ENCODE results near the gene IL17B. TPM values are rescaled to one million over a fixed set of nuclear protein-coding genes. Genes with fewer than 3 reads are reported as not detected.

The IL17B gene
- polyA plus RNA-seq, 1 experiment: 0.24 TPM

DNA sequence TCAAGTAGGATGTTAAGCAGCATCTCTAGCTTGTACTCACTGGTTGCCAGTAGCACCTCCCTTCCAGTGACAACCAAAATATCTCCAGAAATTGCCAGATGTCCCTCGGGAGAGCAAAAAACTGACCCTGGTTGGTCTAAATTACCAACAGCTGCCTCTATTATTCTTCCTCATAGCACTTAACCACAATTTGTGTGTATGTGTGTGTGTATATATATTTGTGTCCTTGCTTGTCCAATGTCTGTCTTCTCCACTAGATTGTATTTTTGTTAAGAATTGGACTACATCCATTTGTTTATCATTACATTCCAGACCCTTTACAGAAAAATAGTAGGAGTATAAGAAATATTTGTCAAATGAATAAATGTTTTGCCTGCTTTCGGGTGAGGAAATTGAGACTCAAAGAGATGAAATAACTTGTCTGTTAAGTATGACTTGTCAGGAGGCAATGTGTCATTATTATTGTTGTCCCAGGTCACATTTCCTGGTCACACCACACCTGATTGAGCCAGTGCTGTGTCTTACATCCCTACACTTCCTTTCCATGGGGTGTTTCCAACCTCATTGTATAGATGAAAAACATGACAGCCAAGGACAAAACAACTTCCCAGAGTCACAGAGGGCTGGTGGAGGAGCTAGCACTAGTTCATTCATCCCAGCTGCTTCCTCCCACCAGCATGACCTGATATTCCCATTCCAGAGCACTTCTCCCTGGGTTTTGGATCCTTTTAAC is 45.2 kb downstream of the IL17B start:
- no peaks in the 10 kb centered on the region for H3K9me3 ChIP-seq (ENCODE audit: control insufficient read depth, insufficient read depth, low read length)
- no peak overlapping the region for H3K4me3 ChIP-seq (ENCODE audit: low read depth, low read length)
- H3K27ac ChIP-seq (ENCODE audit: low read depth, low read length): no peak overlapping the region
- no peak for DNase-seq (ENCODE audit: low read depth, low spot score)
- TF ChIP-seq, protein P1, sequence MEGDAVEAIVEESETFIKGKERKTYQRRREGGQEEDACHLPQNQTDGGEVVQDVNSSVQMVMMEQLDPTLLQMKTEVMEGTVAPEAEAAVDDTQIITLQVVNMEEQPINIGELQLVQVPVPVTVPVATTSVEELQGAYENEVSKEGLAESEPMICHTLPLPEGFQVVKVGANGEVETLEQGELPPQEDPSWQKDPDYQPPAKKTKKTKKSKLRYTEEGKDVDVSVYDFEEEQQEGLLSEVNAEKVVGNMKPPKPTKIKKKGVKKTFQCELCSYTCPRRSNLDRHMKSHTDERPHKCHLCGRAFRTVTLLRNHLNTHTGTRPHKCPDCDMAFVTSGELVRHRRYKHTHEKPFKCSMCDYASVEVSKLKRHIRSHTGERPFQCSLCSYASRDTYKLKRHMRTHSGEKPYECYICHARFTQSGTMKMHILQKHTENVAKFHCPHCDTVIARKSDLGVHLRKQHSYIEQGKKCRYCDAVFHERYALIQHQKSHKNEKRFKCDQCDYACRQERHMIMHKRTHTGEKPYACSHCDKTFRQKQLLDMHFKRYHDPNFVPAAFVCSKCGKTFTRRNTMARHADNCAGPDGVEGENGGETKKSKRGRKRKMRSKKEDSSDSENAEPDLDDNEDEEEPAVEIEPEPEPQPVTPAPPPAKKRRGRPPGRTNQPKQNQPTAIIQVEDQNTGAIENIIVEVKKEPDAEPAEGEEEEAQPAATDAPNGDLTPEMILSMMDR (IDR thresholded peaks at IDR 0.05; ENCODE audit: low read depth, low read length): no peak
- no peaks in the 10 kb centered on the region for H3K27me3 ChIP-seq (ENCODE audit: control insufficient read depth, insufficient read depth, low read length)
- POLR2A ChIA-PET: no interaction called here
- CTCF ChIA-PET: interaction anchor here (1.2 to 2.0 kb wide), 3 partner anchors 8 to 38 kb away, joined by 3 to 9 read pairs (median 6); no protein-coding TSS in a partner anchor

GRCh38 chr5:149328177-149328576 is 50.9 kb downstream of the IL17B start:
- H3K27ac ChIP-seq (ENCODE audit: low read depth, low read length): no peak overlapping the region
- H3K9me3 ChIP-seq (ENCODE audit: control insufficient read depth, insufficient read depth, low read length): no peaks in the 10 kb centered on the region
- POLR2A ChIA-PET: no interaction called here
- no peaks in the 10 kb centered on the region for H3K27me3 ChIP-seq (ENCODE audit: control insufficient read depth, insufficient read depth, low read length)
- no peak for DNase-seq (ENCODE audit: low read depth, low spot score)
- no peak overlapping the region for H3K4me3 ChIP-seq (ENCODE audit: low read depth, low read length)
- CTCF ChIA-PET: no interaction called here
- TF ChIP-seq, protein P1 (IDR thresholded peaks at IDR 0.05; ENCODE audit: low read depth, low read length): no peak

DNA sequence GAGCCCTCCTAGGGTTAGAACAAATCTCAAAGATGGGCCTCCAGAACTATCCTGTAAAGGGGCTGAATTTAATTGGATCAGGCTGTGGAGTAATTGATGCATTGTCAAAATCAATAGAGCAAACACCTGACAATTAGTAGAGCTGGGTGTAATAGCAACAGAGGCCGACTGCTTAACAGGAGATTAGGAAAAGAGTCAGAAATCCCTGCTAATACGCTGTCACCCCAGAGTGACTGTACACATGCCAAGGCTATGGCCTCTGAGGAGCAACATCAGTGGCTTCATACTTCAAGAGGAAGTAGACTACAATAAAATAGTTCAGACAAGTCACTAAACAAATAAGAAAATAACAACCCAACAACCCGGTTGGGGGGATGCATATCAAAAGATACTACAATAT is 52.5 kb downstream of the IL17B start:
- Histone ChIP-seq H3K9me3 (ENCODE audit: control insufficient read depth, insufficient read depth, low read length) (no peaks in the 10 kb centered on the region), H3K4me3 (ENCODE audit: low read depth, low read length) (no peak overlapping the region), H3K27me3 (ENCODE audit: control insufficient read depth, insufficient read depth, low read length) (no peaks in the 10 kb centered on the region), H3K27ac (ENCODE audit: low read depth, low read length) (no peak overlapping the region)
- no peak for DNase-seq (ENCODE audit: low read depth, low spot score)
- ChIA-PET POLR2A (interaction anchor here (0.7 kb wide), 1 partner anchor 107 kb away, joined by 10 read pairs; no protein-coding TSS in a partner anchor), CTCF (interaction anchor here (0.6 to 1.0 kb wide), 2 partner anchors 9 to 226 kb away, joined by 3 to 4 read pairs; no protein-coding TSS in a partner anchor)
- TF ChIP-seq, protein P1 (IDR thresholded peaks at IDR 0.05; ENCODE audit: low read depth, low read length): no peak

DNA sequence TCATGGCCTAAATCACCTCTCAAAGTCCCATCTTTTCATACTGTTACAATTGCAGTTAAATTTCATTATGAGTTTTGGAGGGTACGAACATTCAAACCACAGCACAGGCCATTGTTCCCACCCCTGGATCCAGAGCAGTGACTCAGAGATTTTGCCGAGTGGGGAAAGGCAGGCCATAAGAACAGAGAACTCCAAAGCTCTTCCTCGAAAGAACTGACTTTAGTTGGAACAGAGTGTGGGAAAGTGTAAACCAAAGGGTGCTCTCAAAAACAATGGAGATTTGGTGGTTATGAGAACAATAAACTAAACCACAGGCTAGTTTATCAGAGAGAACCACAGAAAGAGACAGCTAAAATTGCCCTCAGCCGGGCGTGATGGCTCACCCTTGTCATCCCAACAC is 53.2 kb downstream of the IL17B start:
- ChIA-PET CTCF (interaction anchor here (1.1 to 1.3 kb wide), 2 partner anchors 9 to 46 kb away, joined by 3 to 4 read pairs; no protein-coding TSS in a partner anchor), POLR2A (interaction anchor here (1.8 kb wide), 1 partner anchor 19 kb away, joined by 6 read pairs; the partner anchor contains the start of gene GRPEL2)
- Histone ChIP-seq H3K9me3 (ENCODE audit: control insufficient read depth, insufficient read depth, low read length) (no peaks in the 10 kb centered on the region), H3K27me3 (ENCODE audit: control insufficient read depth, insufficient read depth, low read length) (no peaks in the 10 kb centered on the region), H3K4me3 (ENCODE audit: low read depth, low read length) (no peak overlapping the region), H3K27ac (ENCODE audit: low read depth, low read length) (no peak overlapping the region)
- DNase-seq (ENCODE audit: low read depth, low spot score): no peak
- TF ChIP-seq, protein P1 (IDR thresholded peaks at IDR 0.05; ENCODE audit: low read depth, low read length): no peak

DNA sequence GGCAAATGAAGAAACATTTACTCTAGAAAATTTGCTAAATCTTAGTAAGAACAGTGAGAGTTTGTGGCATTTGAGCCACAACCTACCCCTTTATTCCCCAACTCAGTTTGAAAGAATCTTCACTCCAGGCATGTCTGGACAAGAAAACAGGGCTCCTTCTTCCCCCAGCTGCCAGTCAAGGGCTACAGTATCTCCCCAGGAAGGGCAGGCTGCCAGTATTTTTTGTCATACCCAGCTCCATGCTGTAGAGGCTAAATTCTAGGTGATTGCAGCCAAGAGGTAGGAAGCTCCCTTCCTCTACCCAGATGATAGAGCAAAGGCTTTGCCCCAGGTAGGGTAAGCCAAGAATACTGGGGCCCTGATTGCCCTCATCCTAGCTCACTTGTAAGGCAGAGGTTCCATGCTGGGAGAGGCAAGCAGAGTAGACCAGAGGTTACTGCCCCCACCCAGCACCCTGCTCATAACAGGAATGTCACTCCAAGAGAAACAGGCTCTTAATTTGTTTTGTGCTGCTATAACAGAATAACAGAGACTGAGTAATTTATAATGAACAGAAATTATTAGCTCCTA is 53.8 kb downstream of the IL17B start:
- DNase-seq (ENCODE audit: low read depth, low spot score): no peak
- Histone ChIP-seq H3K27ac (ENCODE audit: low read depth, low read length) (no peak overlapping the region), H3K9me3 (ENCODE audit: control insufficient read depth, insufficient read depth, low read length) (no peaks in the 10 kb centered on the region), H3K4me3 (ENCODE audit: low read depth, low read length) (no peak overlapping the region), H3K27me3 (ENCODE audit: control insufficient read depth, insufficient read depth, low read length) (no peaks in the 10 kb centered on the region)
- ChIA-PET POLR2A (interaction anchor here (1.8 kb wide), 1 partner anchor 20 kb away, joined by 6 read pairs; the partner anchor contains the start of gene GRPEL2), CTCF (interaction anchor here (0.6 to 1.9 kb wide), 4 partner anchors 10 to 64 kb away, joined by 3 to 7 read pairs (median 4); partner anchors contain the start of gene GRPEL2)
- TF ChIP-seq, protein P1 (IDR thresholded peaks at IDR 0.05; ENCODE audit: low read depth, low read length): no peak
